ENCODE results near the gene LTBP1. TPM values are rescaled to one million over a fixed set of nuclear protein-coding genes. Genes with fewer than 3 reads are reported as not detected.

The LTBP1 gene
- total and polyA plus RNA-seq, 10 of the 15 experiments (the other 5 are each of a cell fraction or from before 2014, with no cell fraction given): 0.01 to 0.28 (median 0.12) TPM; not detected in 2

DNA sequence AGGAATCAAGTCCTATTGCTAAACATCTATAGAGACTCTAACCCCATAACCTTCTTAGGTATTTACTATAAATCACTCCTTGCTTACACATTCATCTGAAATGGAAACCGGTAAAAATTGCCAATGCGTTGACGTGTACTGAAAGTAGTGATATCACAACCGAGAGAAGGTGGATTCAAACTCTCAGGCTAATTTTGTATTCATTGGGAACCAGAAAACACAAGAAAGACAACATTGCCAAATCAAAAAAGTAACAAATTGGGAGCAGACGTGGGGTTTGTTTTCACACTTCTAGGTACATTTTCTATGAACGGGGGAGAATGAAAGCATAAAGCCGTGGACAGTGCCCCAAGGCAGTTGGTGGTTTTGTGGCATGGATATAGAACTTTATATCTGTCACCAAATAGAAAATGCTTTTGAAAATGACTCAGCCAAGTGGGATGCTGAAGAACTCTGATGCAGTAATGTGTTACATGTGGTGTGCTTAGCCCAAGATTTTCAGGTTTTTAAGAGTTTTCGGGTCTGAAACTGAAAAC lies 374.6 kb downstream of the LTBP1 start (continued):
- no peak for TF ChIP-seq TCF12 (IDR thresholded peaks at IDR 0.05; ENCODE audit: low read depth, low read length)
- no peak for TF ChIP-seq ZNF207 (IDR thresholded peaks at IDR 0.05; ENCODE audit: borderline replicate concordance)
- peak; percentile 72 for TF ChIP-seq JUNB (IDR thresholded peaks at IDR 0.05)
- TF ChIP-seq RUNX3 (IDR thresholded peaks at IDR 0.05; ENCODE audit: low read length): peak; percentile 71
- no peak for TF ChIP-seq SIX5 (IDR thresholded peaks at IDR 0.05; ENCODE audit: low read depth, low read length, severe bottlenecking)
- TF ChIP-seq NR2C2 (IDR thresholded peaks at IDR 0.05; ENCODE audit: borderline replicate concordance, control insufficient read depth, insufficient read length, low read depth): no peak
- 0 out of 2 replicates have a peak, but pooled peaks have one; percentile 22 for TF ChIP-seq IKZF1 (conservative IDR thresholded peaks at IDR 0.05)

DNA sequence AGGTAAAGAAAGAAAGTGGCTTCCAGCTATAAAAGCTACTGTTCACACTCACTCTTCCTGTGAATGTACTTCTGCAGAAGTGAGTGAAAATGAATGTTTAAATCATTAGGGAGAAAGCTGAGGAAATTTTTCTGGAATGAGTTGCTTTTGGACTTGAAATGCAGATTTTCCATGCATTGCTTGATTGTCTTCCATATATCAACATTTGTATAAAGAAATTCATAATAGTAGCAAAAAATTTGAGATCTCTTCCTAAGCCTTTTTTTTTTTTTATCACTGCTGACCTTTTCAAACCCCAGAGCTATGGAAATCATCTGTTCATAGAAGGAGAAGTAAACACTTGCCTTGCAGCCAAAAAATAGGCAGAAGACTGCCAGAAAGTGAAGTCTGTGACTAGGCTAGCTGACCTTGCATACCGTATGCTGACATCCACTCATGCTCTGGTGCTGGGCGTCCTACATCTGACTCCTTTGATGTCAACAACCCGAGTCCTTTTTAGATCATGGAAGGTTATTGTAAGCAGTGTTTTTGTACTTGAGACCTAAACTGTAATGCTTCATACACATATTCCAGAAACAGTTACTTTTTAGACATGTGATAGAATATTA lies 375.2 kb downstream of the LTBP1 start:
- in situ Hi-C loops (cut with MboI): no loop called here
- FAIRE-seq (no peak), DNase-seq (ENCODE audit: low read depth, low spot score) (no peak), ATAC-seq (no peak)
- H3K79me2 ChIP-seq (ENCODE audit: control insufficient read depth, insufficient read depth, low read length): no peaks in the 10 kb centered on the region
- 22% methylated on average over 3 of the region's 3 CpGs for WGBS (ENCODE audit: insufficient coverage, insufficient replicate concordance, low lambda C conversion rate, missing lambda C conversion rate)
- SMC1A ChIA-PET (ENCODE audit: uncharacterized antibody, unreplicated experiment): no interaction called here
- H3K4me3 ChIP-seq: no peak overlapping the region
- H2AFZ ChIP-seq (ENCODE audit: control insufficient read depth, low read depth, low read length): no peak overlapping the region
- TF ChIP-seq SMC3 (IDR thresholded peaks at IDR 0.05; ENCODE audit: borderline replicate concordance, low read length): no peak
- RAD21 ChIA-PET (ENCODE audit: unreplicated experiment): no interaction called here
- no peak overlapping the region for H3K27ac ChIP-seq (ENCODE audit: control insufficient read depth, insufficient read depth)
- H3K9ac ChIP-seq (ENCODE audit: control insufficient read depth, insufficient read depth, low read length): no peak overlapping the region
- peaks cover 8% of the 10 kb centered on the region for H3K4me1 ChIP-seq (ENCODE audit: control insufficient read depth, insufficient read depth, low read length)
- POLR2A ChIA-PET: no interaction called here
- intact Hi-C loops (cut with micrococcal nuclease; ENCODE audit: unreplicated experiment): no loop called here
- H4K20me1 ChIP-seq (ENCODE audit: control insufficient read depth, insufficient read depth): no peaks in the 10 kb centered on the region
- H3K4me2 ChIP-seq (ENCODE audit: control insufficient read depth, insufficient read depth): 0 out of 2 replicates have a peak overlapping the region, but pooled peaks have one; percentile 0
- H3K36me3 ChIP-seq (ENCODE audit: control insufficient read depth in 2 of 2, insufficient read depth in 2 of 2, low read length in 1 of 2): no peaks in the 10 kb centered on the region
- H3K27me3 ChIP-seq (replicated peaks in 1 of 2; ENCODE audit: control insufficient read depth in 2 of 2, insufficient read depth in 2 of 2, low read length in 1 of 2): peaks cover 0 to 3% of the 10 kb centered on the region in 2 experiments; a peak in 1 of 4 replicates
- no peaks in the 10 kb centered on the region for H3K9me3 ChIP-seq (replicated peaks; ENCODE audit: control insufficient read depth, insufficient read depth, low read length)
- CTCF ChIA-PET: interaction anchor here (0.7 to 1.6 kb wide), 4 partner anchors 12 to 261 kb away, joined by 3 to 6 read pairs (median 4); no protein-coding TSS in a partner anchor
- BruUV-seq (replicated peaks): no TSS peak

Measured in GM12878 (cell line).